Activated gamma-delta T cell treated with anti-CD3 and anti-CD28 coated beads, Interleukin-2, amount 50 U/mL, for 16 hours (primary cell): ENCODE results near the gene THAP9.

Source experiments
- DNase-seq: peaks from one replicate; pipeline ENCODE4 v3.0.0-alpha.2; 2020; ENCODE audit warnings: low read depth

THAP9 gene

DNA sequence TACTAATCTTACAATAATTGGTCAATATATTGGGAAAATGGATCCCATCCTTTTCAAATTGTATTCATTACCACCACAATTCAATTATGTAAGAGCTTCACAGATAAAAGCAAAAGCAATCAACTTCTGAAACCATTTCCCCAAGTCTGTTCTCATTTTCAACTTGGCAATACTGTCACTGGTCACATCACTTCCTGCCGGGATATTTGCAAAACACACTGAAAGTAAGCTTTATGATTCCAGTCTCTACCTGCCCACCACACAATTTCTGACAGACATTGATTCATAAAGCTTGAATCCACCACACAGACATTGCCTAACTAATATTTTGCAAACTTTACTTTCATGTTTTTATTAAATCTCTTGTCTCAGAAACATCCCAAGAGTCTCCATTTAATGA lies 56.5 kb downstream of the THAP9 start:
- DNase-seq, result no peak

- no peak for DNase-seq
These were observed 65.2 kb downstream of the THAP9 start for GRCh38 chr4:82965763-82966162.

DNA sequence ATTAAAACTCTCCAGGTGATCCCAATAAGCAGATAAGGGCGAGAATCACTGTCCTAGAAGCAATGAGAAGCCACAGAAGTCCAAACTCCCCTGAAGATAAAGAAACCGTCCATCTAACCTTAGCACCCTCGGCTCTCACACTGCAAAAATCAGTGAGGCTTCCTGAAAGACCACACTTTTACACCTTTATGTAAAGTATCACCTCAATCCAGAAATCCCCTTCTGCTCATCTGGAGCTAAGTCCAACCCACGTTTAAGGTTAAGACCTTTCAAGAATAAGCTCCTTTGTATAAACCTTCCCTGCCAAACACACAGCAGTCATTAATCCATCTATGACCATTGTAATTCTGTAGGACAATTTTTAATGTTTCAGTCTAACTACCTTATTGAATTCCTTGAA lies 68.4 kb downstream of the THAP9 start:
- no peak for DNase-seq

GRCh38 chr4:82969414-82969813 lies 68.9 kb downstream of the THAP9 start:
- no peak for DNase-seq
